GM12878 (cell line): ENCODE results near the gene RAB13. TPM values are rescaled to one million over a fixed set of nuclear protein-coding genes. Genes with fewer than 3 reads are reported as not detected.

ENCODE experiments used
- ATF7 ChIP-seq: fragments of 450-650 bp; IDR thresholded peaks from 2 replicates; pipeline ENCODE4 v1.6.1; 2016; ENCODE audit warnings: low read depth, mild to moderate bottlenecking
- CHD1 ChIP-seq: IDR thresholded peaks from 2 replicates; pipeline ENCODE4 v1.6.1; 2012; ENCODE audit warnings: low read depth, low read length, improper control_type of control experiment
- CHD2 ChIP-seq: IDR thresholded peaks from 2 replicates; pipeline ENCODE4 v1.6.1; 2011; ENCODE audit warnings: low read depth, low read length, improper control_type of control experiment, borderline replicate concordance
- E2F8 ChIP-seq: fragments of 450-650 bp; IDR thresholded peaks from 2 replicates; pipeline ENCODE4 v1.6.1; 2018; ENCODE audit warnings: mild to moderate bottlenecking, low read depth, moderate library complexity; ENCODE audit not compliant: partially characterized antibody
- E4F1 ChIP-seq: fragments of 450-650 bp; IDR thresholded peaks from 2 replicates; pipeline ENCODE4 v1.6.1; 2018; ENCODE audit warnings: borderline replicate concordance, mild to moderate bottlenecking; ENCODE audit not compliant: partially characterized antibody
- EGR1 ChIP-seq, 2 experiments: IDR thresholded peaks; 1 replicate in 1 of 2; 2 replicates in 1 of 2; pipeline ENCODE4 v1.6.1; 2011 to 2012; ENCODE audit warnings: low read depth in 2 of 2, low read length in 2 of 2, borderline replicate concordance in 1 of 2, mild to moderate bottlenecking in 1 of 2, moderate library complexity in 1 of 2
- HDGF ChIP-seq: fragments of 450-650 bp; IDR thresholded peaks from 2 replicates; pipeline ENCODE4 v1.6.1; 2016; ENCODE audit warnings: antibody characterized with exemption
- MYB ChIP-seq: fragments of 150-350 bp; IDR thresholded peaks from 2 replicates; pipeline ENCODE4 v1.6.1; 2014; ENCODE audit warnings: mild to moderate bottlenecking, low read depth, low read length, borderline replicate concordance
- NR2C1 ChIP-seq: fragments of 450-650 bp; IDR thresholded peaks from 2 replicates; pipeline ENCODE4 v1.6.1; 2017; ENCODE audit warnings: antibody characterized with exemption, mild to moderate bottlenecking, moderate library complexity
- ZBTB33 ChIP-seq: fragments of 450-650 bp; IDR thresholded peaks from 2 replicates; pipeline ENCODE4 v1.6.1; 2017; ENCODE audit warnings: mild to moderate bottlenecking
- ZNF217 ChIP-seq: fragments of 450-650 bp; IDR thresholded peaks from 2 replicates; pipeline ENCODE4 v1.6.1; 2017; ENCODE audit warnings: antibody characterized with exemption, mild to moderate bottlenecking
- polyA plus RNA-seq, 11 experiments: library from polyadenylated mRNA; depleted of rRNA in 4 of 11; unstranded in 6 of 11; stranded (reverse) in 5 of 11; fragments of >200 nt; fragmentation: Nextera tagmentation in 4 of 11; fragmentation: Illumina TruSeq in 1 of 11; extraction: Ambion mirVana in 4 of 11; extraction: Trizol in 1 of 11; gene quantifications; 1 replicate in 1 of 11; 2 replicates in 10 of 11; pipeline versions ENCODE4 v1.2.1 to v1.2.3, GENCODE V29; 2011 to 2016; ENCODE audit warnings: inconsistent platforms in 2 of 11, missing spikeins in 2 of 11, low read depth in 1 of 11
- total RNA-seq, 4 experiments: library from RNA; depleted of rRNA in 3 of 4; stranded (reverse); fragments of >200 nt in 3 of 4; fragmentation: Illumina TruSeq in 1 of 4; extraction: Trizol in 1 of 4; gene quantifications; 2 replicates each; pipeline versions ENCODE4 v1.2.1 to v1.2.3, GENCODE V29; 2013 to 2021
- TF ChIP-seq, protein P1 (sequence below): IDR thresholded peaks from 2 replicates; pipeline ENCODE4 v1.6.1; 2012; ENCODE audit warnings: mild to moderate bottlenecking, low read depth, low read length
- TF ChIP-seq, protein P2 (sequence below): fragments of 450-650 bp; conservative IDR thresholded peaks from 2 replicates; pipeline ENCODE4 v1.6.1; 2017; ENCODE audit warnings: mild to moderate bottlenecking, moderate library complexity
- TF ChIP-seq, protein P3 (sequence below): fragments of 450-650 bp; IDR thresholded peaks from 2 replicates; pipeline ENCODE4 v1.6.1; 2016; ENCODE audit warnings: mild to moderate bottlenecking

Gene RAB13
- total and polyA plus RNA-seq, 10 of the 15 experiments (the other 5 are each of a cell fraction or from before 2014, with no cell fraction given) = 0.75 to 30.7 (median 15.9) TPM

DNA sequence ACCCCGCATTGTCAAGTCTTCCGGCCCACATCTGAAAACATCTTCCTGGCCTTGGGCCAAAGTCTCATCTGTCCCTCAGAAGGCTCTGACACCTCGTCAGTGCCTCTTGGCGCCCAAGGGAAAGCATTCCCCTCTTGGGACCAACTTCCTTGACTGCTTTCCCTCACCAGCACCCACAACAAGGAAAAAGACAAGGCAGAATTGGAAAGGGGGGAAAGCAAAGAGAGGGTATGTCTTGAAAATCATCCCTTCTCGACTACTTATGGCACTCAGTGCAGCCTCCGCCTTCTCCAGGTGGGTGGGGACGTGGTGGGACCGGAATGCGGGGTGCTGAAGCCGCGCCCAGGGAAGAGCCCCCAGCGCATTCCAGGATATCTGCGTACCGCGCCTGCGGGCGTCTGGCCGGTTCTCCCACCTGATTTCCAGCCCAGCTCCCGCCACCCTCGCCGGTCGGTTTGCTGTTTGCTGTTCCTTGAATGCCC, 22.2 kb downstream of the RAB13 start (continued):
- TF ChIP-seq, protein P1, sequence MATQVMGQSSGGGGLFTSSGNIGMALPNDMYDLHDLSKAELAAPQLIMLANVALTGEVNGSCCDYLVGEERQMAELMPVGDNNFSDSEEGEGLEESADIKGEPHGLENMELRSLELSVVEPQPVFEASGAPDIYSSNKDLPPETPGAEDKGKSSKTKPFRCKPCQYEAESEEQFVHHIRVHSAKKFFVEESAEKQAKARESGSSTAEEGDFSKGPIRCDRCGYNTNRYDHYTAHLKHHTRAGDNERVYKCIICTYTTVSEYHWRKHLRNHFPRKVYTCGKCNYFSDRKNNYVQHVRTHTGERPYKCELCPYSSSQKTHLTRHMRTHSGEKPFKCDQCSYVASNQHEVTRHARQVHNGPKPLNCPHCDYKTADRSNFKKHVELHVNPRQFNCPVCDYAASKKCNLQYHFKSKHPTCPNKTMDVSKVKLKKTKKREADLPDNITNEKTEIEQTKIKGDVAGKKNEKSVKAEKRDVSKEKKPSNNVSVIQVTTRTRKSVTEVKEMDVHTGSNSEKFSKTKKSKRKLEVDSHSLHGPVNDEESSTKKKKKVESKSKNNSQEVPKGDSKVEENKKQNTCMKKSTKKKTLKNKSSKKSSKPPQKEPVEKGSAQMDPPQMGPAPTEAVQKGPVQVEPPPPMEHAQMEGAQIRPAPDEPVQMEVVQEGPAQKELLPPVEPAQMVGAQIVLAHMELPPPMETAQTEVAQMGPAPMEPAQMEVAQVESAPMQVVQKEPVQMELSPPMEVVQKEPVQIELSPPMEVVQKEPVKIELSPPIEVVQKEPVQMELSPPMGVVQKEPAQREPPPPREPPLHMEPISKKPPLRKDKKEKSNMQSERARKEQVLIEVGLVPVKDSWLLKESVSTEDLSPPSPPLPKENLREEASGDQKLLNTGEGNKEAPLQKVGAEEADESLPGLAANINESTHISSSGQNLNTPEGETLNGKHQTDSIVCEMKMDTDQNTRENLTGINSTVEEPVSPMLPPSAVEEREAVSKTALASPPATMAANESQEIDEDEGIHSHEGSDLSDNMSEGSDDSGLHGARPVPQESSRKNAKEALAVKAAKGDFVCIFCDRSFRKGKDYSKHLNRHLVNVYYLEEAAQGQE = no peak
- TF ChIP-seq, protein P2, sequence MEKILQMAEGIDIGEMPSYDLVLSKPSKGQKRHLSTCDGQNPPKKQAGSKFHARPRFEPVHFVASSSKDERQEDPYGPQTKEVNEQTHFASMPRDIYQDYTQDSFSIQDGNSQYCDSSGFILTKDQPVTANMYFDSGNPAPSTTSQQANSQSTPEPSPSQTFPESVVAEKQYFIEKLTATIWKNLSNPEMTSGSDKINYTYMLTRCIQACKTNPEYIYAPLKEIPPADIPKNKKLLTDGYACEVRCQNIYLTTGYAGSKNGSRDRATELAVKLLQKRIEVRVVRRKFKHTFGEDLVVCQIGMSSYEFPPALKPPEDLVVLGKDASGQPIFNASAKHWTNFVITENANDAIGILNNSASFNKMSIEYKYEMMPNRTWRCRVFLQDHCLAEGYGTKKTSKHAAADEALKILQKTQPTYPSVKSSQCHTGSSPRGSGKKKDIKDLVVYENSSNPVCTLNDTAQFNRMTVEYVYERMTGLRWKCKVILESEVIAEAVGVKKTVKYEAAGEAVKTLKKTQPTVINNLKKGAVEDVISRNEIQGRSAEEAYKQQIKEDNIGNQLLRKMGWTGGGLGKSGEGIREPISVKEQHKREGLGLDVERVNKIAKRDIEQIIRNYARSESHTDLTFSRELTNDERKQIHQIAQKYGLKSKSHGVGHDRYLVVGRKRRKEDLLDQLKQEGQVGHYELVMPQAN = peak; percentile 57; the same call in 1 of the 2 replicates
- TF ChIP-seq E2F8 (no peak), EGR1 (IDR thresholded peaks at IDR 0.05; ENCODE audit: borderline replicate concordance in 1 of 2, low read depth in 2 of 2, low read length in 2 of 2) (no peak), MYB (no peak), CHD1 (no peak), E4F1 (no peak), HDGF (0 out of 2 replicates have a peak, but pooled peaks have one; percentile 43), ATF7 (peak; percentile 53), ZNF217 (no peak), CHD2 (no peak), NR2C1 (no peak), ZBTB33 (no peak)
- TF ChIP-seq, protein P3, sequence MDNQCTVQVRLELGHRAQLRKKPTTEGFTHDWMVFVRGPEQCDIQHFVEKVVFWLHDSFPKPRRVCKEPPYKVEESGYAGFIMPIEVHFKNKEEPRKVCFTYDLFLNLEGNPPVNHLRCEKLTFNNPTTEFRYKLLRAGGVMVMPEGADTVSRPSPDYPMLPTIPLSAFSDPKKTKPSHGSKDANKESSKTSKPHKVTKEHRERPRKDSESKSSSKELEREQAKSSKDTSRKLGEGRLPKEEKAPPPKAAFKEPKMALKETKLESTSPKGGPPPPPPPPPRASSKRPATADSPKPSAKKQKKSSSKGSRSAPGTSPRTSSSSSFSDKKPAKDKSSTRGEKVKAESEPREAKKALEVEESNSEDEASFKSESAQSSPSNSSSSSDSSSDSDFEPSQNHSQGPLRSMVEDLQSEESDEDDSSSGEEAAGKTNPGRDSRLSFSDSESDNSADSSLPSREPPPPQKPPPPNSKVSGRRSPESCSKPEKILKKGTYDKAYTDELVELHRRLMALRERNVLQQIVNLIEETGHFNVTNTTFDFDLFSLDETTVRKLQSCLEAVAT = no peak
